Spleen (tissue), 11 donors: ENCODE data around the gene SLC38A7. TPM values are rescaled to one million over a fixed set of nuclear protein-coding genes. Genes with fewer than 3 reads are reported as not detected.

Source experiments
- DNase-seq: peaks from one replicate; pipeline ENCODE4 v3.0.0-alpha.2; 2020
- H3K27ac ChIP-seq, 8 donors: fragments of 200-600 bp; sonication (generic) in 7 of 8; 1 replicate in 4 of 8; 2 replicates in 4 of 8; pipeline versions ENCODE4 v1.5.0 to v1.8.0; 2016 to 2021; ENCODE audit warnings: inconsistent platforms in 4 of 8, mild to moderate bottlenecking in 4 of 8, moderate library complexity in 1 of 8
- H3K27me3 ChIP-seq, 7 donors: fragments of 200-600 bp; sonication (generic) in 6 of 7; replicated peaks in 1 of 7; 1 replicate in 4 of 7; 2 replicates in 3 of 7; pipeline versions ENCODE4 v1.5.0 to v1.8.0; 2016 to 2021; ENCODE audit warnings: inconsistent platforms in 3 of 7, mild to moderate bottlenecking in 1 of 7
- H3K36me3 ChIP-seq, 6 donors: fragments of 200-600 bp; sonication (generic) in 5 of 6; 1 replicate in 4 of 6; 2 replicates in 2 of 6; pipeline versions ENCODE4 v1.5.0 to v1.8.0; 2016 to 2021; ENCODE audit warnings: inconsistent platforms in 2 of 6
- H3K4me1 ChIP-seq, 6 donors: fragments of 200-600 bp; sonication (generic) in 5 of 6; 1 replicate in 3 of 6; 2 replicates in 3 of 6; pipeline versions ENCODE4 v1.5.0 to v1.8.0; 2016 to 2021; ENCODE audit warnings: inconsistent platforms in 3 of 6
- H3K4me3 ChIP-seq, 8 donors: fragments of 200-600 bp; sonication (generic) in 7 of 8; 1 replicate in 4 of 8; 2 replicates in 4 of 8; pipeline versions ENCODE4 v1.5.0 to v1.8.0; 2016 to 2021; ENCODE audit warnings: inconsistent platforms in 4 of 8, mild to moderate bottlenecking in 4 of 8, moderate library complexity in 2 of 8
- H3K9me3 ChIP-seq, 8 donors: fragments of 200-600 bp; sonication (generic) in 7 of 8; 1 replicate in 4 of 8; 2 replicates in 4 of 8; pipeline versions ENCODE4 v1.5.0 to v1.8.0; 2016 to 2021; ENCODE audit warnings: inconsistent platforms in 4 of 8
- POLR2A ChIP-seq, 3 donors: fragments of 450-650 bp; IDR thresholded peaks; one replicate each; pipeline ENCODE4 v1.5.1; 2017; ENCODE audit warnings: antibody characterized with exemption in 3 of 3, mild to moderate bottlenecking in 1 of 3
- POLR2AphosphoS5 ChIP-seq, 3 donors: sonication (generic); formaldehyde crosslinking; IDR thresholded peaks; one replicate each; pipeline ENCODE4 v1.5.1; 2017; ENCODE audit warnings: antibody characterized with exemption in 3 of 3
- WGBS, 5 donors: extraction: QIAGEN DNeasy Blood & Tissue Kit in 3 of 5; methylation state at CpG; one replicate each; pipeline versions ENCODE4 v1.1.5 to v1.1.7; 2013 to 2018; 5-methylcytosine and 5-hydroxymethylcytosine counted together
- intact Hi-C: fragments of 100-400 bp; cut with DNase I; formaldehyde crosslinking; loops from one replicate; pipeline ENCODE4 v1.15.0; 2023; ENCODE audit warnings: low total_unique reads
- polyA plus RNA-seq, 3 donors: library from polyadenylated mRNA; stranded (reverse); fragments of 200-250 nt; gene quantifications; one replicate each; pipeline ENCODE4 v1.2.1, GENCODE V29; 2013
- total RNA-seq, 7 donors: library from RNA; depleted of rRNA in 3 of 7; stranded (reverse); fragments of >200 nt in 3 of 7; fragmentation: NEBNext Ultra II Directional in 4 of 7; extraction: Animal tissue kit (Norgen Biotek cat#: 25700) in 4 of 7; gene quantifications; one replicate each; pipeline versions ENCODE4 v1.1.0 to v1.2.1, GENCODE V29; 2016 to 2021
- TF ChIP-seq, protein P1 (sequence below), 11 experiments: fragments of 200-600 bp in 7 of 11; fragments of 450-650 bp in 4 of 11; sonication (generic) in 4 of 11; IDR thresholded peaks in 8 of 11; conservative IDR thresholded peaks in 3 of 11; 1 replicate in 7 of 11; 2 replicates in 4 of 11; pipeline versions ENCODE4 v1.4.0 to v1.8.0; 2016 to 2021; ENCODE audit warnings: antibody characterized with exemption in 11 of 11, inconsistent platforms in 4 of 11, mild to moderate bottlenecking in 1 of 11
- donor health status: healthy with polysubstance abuse.
- donor health status: DM: no; HTN: no; CAD: no; lungs with moderate emphysema.
- donor health status: DM: no; HTN: no; CAD: no.
- donor health status: Bipolar disorder and iron deficiency.
- donor health status: healthy.
- donor health status: DM: no; HTN: no; CAD: no.
- donor health status: DM: yes; HTN: yes; CAD: no.

The SLC38A7 gene
- total and polyA plus RNA-seq, 10 donors: 2.9 to 29.5 (median 18.8) TPM

DNA sequence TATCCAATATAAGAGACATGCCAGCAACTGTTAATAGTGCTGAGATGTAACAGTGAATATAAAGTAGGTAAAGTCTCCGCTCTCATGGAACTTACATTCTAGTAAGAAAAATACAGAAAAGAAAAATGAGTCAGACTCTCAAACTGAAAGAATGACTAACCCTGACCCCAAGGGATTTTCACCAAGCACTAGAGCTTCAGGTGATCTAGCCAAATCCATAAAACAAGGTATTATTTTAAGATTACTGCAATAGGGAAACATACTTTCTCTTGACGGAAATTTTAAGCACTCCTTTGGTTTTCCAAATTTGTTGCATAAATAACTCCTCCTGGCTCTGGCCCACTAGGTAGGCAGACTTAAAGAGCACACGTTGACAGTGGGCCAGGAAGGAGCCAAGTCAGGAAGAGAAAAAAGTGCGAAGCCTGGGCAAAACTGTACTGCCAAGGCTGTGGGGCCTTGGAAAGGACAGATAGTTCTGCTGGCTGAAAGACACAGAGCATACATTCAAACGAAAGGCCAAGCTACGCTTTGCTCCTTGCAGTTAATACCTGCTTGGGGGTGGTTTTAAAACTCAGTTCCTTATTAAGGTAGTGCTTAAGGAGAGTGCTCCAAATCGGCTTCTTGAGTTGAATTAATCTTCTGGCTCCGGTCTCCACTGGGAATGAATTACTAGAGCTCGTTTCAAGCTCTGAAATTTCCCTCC lies 48.1 kb upstream of the SLC38A7 start:
- TF ChIP-seq POLR2A (IDR thresholded peaks at IDR 0.05) (no peak), POLR2AphosphoS5 (IDR thresholded peaks at IDR 0.05) (no peak)
- TF ChIP-seq, protein P1, sequence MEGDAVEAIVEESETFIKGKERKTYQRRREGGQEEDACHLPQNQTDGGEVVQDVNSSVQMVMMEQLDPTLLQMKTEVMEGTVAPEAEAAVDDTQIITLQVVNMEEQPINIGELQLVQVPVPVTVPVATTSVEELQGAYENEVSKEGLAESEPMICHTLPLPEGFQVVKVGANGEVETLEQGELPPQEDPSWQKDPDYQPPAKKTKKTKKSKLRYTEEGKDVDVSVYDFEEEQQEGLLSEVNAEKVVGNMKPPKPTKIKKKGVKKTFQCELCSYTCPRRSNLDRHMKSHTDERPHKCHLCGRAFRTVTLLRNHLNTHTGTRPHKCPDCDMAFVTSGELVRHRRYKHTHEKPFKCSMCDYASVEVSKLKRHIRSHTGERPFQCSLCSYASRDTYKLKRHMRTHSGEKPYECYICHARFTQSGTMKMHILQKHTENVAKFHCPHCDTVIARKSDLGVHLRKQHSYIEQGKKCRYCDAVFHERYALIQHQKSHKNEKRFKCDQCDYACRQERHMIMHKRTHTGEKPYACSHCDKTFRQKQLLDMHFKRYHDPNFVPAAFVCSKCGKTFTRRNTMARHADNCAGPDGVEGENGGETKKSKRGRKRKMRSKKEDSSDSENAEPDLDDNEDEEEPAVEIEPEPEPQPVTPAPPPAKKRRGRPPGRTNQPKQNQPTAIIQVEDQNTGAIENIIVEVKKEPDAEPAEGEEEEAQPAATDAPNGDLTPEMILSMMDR (IDR thresholded peaks at IDR 0.05 in 8 of 11, conservative IDR thresholded peaks at IDR 0.05 in 3 of 11): no peak
- H3K27me3 ChIP-seq: no peaks in the 10 kb centered on the region
- 53 to 70% (median 60%) methylated on average over 9 of the region's 9 CpGs for WGBS, 5 donors
- no peak for DNase-seq
- peak overlapping the region in 2 of 8 donors; percentile 62 to 85 for H3K27ac ChIP-seq
- H3K36me3 ChIP-seq: peaks cover 0 to 7% (median 0%) of the 10 kb centered on the region in 6 donors
- intact Hi-C loops: no loop called here
- peaks cover 5 to 38% (median 24%) of the 10 kb centered on the region in 6 donors for H3K4me1 ChIP-seq
- peak overlapping the region in 7 of 8 donors; percentile 73 to 95 (median 89) for H3K4me3 ChIP-seq
- no peaks in the 10 kb centered on the region for H3K9me3 ChIP-seq

DNA sequence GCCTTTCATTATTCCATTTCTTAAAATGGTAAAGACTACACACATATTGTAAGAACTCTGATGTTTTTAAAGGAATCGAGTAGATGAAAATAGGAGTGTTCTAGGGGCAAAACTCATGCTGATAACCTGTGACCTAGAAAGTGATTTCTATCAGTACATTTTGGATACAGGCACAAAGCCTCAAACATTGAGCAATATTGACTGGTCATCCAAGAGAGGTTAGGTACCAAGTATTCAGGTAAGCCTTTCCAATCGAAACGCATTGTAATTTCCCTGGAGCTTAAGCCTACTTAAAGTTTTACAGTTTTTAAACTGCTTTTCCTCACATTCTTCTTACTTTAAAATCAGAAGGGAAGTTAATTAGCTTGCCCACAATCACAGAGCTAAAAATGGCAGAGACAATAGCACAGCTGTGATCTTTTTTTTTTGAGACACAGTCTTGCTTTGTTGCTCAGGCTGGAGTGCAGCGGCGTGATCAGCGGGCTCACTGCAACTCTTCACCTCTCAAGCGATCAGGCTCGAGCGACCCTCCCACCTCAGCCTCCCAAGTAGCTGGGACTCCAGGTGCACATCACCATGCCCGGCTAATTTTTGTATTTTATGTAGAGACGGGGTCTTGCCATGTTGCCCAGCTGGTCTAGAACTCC lies 46.3 kb upstream of the SLC38A7 start:
- H3K27me3 ChIP-seq: no peaks in the 10 kb centered on the region
- TF ChIP-seq, protein P1 (IDR thresholded peaks at IDR 0.05 in 8 of 11, conservative IDR thresholded peaks at IDR 0.05 in 3 of 11): no peak
- TF ChIP-seq POLR2A (IDR thresholded peaks at IDR 0.05) (no peak), POLR2AphosphoS5 (IDR thresholded peaks at IDR 0.05) (no peak)
- H3K27ac ChIP-seq: no peak overlapping the region
- peaks cover 0 to 10% (median 0%) of the 10 kb centered on the region in 6 donors for H3K36me3 ChIP-seq
- intact Hi-C loops: no loop called here
- H3K4me1 ChIP-seq: peaks cover 5 to 38% (median 24%) of the 10 kb centered on the region in 6 donors
- no peaks in the 10 kb centered on the region for H3K9me3 ChIP-seq
- no peak for DNase-seq
- H3K4me3 ChIP-seq: no peak overlapping the region
- WGBS, 5 donors: 70 to 91% (median 82%) methylated on average over 11 of the region's 11 CpGs

DNA sequence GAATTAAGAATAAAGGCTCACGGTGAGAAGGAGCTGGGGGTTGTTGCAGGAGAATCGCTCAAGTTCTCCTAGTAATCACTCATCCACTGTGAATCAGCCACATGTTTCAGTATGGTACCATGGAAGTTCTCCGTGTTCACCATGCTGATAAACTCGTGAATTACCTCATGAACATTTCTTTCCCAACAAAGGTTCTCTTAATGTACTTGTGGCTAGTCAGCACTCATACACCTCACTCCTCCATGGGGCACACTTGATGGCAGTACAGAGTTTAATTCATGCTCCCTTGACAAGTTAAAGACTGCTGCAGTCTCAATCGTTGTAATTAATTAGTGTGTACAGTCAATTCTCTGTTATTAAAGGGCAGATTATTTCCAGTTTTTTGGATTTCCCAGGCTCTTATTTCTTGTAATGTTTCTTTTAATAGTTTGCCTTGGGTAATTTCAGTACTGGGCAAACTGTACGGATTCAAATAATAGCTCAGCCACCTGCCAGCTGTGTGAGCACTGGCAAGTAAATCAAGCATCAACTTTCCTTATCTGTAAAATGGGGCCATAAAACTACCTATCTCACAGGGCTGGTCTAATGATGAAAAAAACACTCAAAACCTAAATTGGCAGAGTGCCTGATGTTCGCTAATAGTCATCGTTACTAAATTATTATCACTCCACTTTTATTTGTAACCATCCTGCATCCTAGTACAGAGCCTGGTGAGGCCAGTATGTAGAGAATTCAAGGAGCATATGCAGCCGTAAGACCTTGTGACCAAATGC lies 43.4 kb upstream of the SLC38A7 start:
- no peak overlapping the region for H3K4me3 ChIP-seq
- TF ChIP-seq, protein P1 (IDR thresholded peaks at IDR 0.05 in 8 of 11, conservative IDR thresholded peaks at IDR 0.05 in 3 of 11): no peak
- TF ChIP-seq POLR2A (IDR thresholded peaks at IDR 0.05) (no peak), POLR2AphosphoS5 (IDR thresholded peaks at IDR 0.05) (no peak)
- no peak overlapping the region for H3K27ac ChIP-seq
- H3K4me1 ChIP-seq: peaks cover 3 to 21% (median 15%) of the 10 kb centered on the region in 6 donors
- WGBS, 5 donors: 87 to 93% (median 90%) methylated on average over 9 of the region's 9 CpGs
- intact Hi-C loops: no loop called here
- H3K36me3 ChIP-seq: peaks cover 0 to 32% (median 10%) of the 10 kb centered on the region in 6 donors
- no peaks in the 10 kb centered on the region for H3K9me3 ChIP-seq
- no peaks in the 10 kb centered on the region for H3K27me3 ChIP-seq
- no peak for DNase-seq
